Measurements from ENCODE around the gene GP1BA. TPM values are rescaled to one million over a fixed set of nuclear protein-coding genes. Genes with fewer than 3 reads are reported as not detected.

The GP1BA gene
- total RNA-seq, 1 donor from 2014 or later, result not detected

DNA sequence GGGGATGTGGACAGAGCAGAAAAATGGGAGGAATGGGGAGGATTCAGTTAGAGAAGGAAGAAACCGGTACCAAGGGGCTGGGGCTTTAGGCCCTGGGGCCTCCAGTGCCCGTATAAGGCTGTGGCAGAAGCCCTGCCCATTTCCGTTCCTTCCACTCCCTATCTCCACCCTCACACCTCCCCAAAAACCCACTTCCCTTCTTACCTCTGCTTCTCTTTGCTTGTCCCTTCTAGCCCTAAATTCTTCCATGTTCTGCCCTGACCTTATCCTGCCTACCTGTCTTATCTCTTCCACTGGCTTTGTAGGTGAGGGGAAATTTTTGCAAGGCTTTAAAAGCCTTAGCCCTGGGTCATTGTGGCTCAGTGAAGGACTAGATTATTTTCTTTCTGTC, 12.1 kb downstream of the GP1BA start:
- TF ChIP-seq, protein P1, sequence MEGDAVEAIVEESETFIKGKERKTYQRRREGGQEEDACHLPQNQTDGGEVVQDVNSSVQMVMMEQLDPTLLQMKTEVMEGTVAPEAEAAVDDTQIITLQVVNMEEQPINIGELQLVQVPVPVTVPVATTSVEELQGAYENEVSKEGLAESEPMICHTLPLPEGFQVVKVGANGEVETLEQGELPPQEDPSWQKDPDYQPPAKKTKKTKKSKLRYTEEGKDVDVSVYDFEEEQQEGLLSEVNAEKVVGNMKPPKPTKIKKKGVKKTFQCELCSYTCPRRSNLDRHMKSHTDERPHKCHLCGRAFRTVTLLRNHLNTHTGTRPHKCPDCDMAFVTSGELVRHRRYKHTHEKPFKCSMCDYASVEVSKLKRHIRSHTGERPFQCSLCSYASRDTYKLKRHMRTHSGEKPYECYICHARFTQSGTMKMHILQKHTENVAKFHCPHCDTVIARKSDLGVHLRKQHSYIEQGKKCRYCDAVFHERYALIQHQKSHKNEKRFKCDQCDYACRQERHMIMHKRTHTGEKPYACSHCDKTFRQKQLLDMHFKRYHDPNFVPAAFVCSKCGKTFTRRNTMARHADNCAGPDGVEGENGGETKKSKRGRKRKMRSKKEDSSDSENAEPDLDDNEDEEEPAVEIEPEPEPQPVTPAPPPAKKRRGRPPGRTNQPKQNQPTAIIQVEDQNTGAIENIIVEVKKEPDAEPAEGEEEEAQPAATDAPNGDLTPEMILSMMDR (IDR thresholded peaks at IDR 0.05), result no peak
- H3K27me3 Mint-ChIP-seq (ENCODE audit: unreplicated experiment), result no peaks in the 10 kb centered on the region
- H3K36me3 Mint-ChIP-seq (ENCODE audit: unreplicated experiment), result peaks cover 21% of the 10 kb centered on the region
- no peaks in the 10 kb centered on the region for H3K9me3 Mint-ChIP-seq (ENCODE audit: unreplicated experiment)
- H3K4me3 Mint-ChIP-seq (ENCODE audit: unreplicated experiment), result no peak overlapping the region
- peak overlapping the region; percentile 39 for H3K27ac Mint-ChIP-seq (ENCODE audit: unreplicated experiment)
- no peak for DNase-seq (ENCODE audit: extremely low spot score, unreplicated experiment)
- H3K4me1 Mint-ChIP-seq (ENCODE audit: unreplicated experiment), result peaks cover 54% of the 10 kb centered on the region

DNA sequence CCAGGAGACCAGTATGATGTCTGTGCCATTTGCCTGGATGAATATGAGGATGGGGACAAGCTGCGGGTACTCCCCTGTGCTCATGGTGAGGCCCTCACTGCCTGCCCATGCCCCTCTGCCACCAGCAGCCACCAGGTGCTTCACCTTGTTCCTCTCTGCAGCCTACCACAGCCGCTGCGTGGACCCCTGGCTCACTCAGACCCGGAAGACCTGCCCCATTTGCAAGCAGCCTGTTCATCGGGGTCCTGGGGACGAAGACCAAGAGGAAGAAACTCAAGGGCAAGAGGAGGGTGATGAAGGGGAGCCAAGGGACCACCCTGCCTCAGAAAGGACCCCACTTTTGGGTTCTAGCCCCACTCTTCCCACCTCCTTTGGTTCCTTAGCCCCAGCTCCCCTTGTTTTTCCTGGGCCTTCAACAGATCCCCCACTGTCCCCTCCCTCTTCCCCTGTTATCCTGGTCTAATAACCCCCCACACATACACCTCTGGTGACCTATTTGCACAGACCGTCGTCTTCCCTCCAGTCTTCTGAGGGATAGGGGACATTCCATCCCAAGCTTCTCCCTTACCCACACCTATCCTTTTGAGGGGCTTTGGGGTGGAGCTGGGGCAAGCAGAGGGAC, 12.6 kb downstream of the GP1BA start:
- no peak for DNase-seq (ENCODE audit: extremely low spot score, unreplicated experiment)
- peaks cover 51% of the 10 kb centered on the region for H3K4me1 Mint-ChIP-seq (ENCODE audit: unreplicated experiment)
- no peaks in the 10 kb centered on the region for H3K9me3 Mint-ChIP-seq (ENCODE audit: unreplicated experiment)
- H3K36me3 Mint-ChIP-seq (ENCODE audit: unreplicated experiment), result peaks cover 21% of the 10 kb centered on the region
- peak overlapping the region; percentile 88 for H3K27ac Mint-ChIP-seq (ENCODE audit: unreplicated experiment)
- H3K27me3 Mint-ChIP-seq (ENCODE audit: unreplicated experiment), result no peaks in the 10 kb centered on the region
- TF ChIP-seq, protein P1 (IDR thresholded peaks at IDR 0.05), result no peak
- H3K4me3 Mint-ChIP-seq (ENCODE audit: unreplicated experiment), result peak overlapping the region; percentile 62

DNA sequence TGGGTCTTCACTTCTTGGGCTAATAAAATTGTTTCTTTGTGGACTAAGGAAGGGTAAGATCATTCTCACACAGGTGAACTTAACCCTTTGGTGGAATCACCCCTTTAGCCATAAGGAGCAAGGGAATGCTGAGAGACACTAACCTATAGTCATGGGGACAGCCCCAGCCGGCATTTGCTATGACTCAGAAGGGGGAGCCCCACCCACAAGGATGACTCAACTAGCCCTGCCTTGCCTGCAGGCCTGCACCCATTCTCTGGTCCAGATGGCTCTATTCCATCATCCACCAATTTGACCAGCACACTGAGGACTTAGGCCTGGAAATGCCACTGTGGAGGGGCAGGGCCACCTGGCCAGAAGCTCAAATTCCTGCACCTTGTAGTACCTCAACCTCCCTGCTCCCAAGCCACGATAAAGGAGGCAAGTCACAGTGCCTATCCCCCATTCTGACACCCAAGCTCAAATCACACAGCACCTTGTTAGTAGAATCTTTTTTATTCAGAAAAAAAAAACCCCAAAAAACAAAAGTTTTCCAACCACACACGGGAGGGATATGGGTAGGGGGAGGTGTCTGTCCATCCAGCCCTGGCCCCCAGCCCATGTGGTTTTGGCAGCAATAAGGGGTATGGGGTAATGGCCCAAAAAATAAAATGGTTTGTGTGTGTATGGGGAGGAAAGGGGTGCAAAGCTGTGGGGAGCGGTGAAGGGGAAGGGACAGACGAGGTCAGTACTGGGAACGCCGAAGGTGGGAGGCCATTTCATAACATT, 13.3 kb downstream of the GP1BA start:
- TF ChIP-seq, protein P1 (IDR thresholded peaks at IDR 0.05), result no peak
- Mint-ChIP-seq H3K9me3 (ENCODE audit: unreplicated experiment) (no peaks in the 10 kb centered on the region), H3K27me3 (ENCODE audit: unreplicated experiment) (no peaks in the 10 kb centered on the region), H3K27ac (ENCODE audit: unreplicated experiment) (peak overlapping the region; percentile 88), H3K4me3 (ENCODE audit: unreplicated experiment) (peak overlapping the region; percentile 62), H3K4me1 (ENCODE audit: unreplicated experiment) (peaks cover 51% of the 10 kb centered on the region), H3K36me3 (ENCODE audit: unreplicated experiment) (peaks cover 21% of the 10 kb centered on the region)
- DNase-seq (ENCODE audit: extremely low spot score, unreplicated experiment), result no peak

DNA sequence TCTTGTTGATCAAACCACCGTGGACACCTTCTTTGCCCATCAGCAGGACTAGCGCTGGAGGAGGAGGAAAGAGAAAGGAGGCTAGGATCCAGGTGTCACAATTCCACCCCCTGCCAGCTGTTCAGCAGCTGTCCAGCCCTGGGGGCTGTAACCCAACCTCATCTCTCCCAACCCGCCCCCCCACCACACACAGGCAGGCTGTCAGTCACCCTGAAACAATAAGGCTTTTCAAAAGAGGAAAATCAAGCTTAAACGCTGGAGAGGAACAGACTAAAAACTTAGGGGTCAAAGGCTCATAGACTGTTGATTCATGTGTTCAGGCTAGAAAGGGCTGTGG, 13.8 kb downstream of the GP1BA start:
- Mint-ChIP-seq H3K27me3 (ENCODE audit: unreplicated experiment) (no peaks in the 10 kb centered on the region), H3K36me3 (ENCODE audit: unreplicated experiment) (peaks cover 21% of the 10 kb centered on the region), H3K4me1 (ENCODE audit: unreplicated experiment) (peaks cover 55% of the 10 kb centered on the region), H3K4me3 (ENCODE audit: unreplicated experiment) (peak overlapping the region; percentile 92), H3K9me3 (ENCODE audit: unreplicated experiment) (no peaks in the 10 kb centered on the region), H3K27ac (ENCODE audit: unreplicated experiment) (peak overlapping the region; percentile 88)
- TF ChIP-seq, protein P1 (IDR thresholded peaks at IDR 0.05), result no peak
- DNase-seq (ENCODE audit: extremely low spot score, unreplicated experiment), result no peak

DNA sequence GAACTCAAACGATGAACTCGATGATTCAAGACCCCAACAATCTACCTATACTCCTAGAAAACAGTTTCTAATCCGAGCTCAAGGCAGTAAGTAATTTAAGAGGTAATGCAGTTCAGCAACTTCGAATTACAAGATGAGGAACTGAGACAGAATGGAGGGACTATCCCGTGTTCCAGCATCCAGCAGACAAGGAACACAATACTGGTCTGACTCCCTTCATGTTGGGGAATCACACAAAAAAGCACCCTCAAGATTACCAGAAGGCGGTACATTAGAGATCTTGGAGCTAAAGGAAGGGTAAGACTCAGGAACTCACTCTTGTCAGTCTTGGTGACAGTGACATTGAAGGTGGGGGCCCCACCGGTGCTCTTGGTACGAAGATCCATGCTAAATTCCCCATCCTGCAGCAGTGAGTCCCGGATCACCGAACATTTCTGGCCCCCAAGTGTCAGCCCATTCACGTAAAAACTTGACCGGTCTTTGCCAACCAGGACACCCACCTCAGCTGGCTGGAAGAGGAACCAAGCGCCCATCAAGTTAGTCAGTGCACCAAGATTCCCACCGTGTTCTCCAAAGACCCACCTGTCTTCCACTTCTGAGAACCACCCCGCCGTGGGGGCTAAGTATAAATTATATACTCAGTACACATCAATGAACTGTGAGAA, 14.4 kb downstream of the GP1BA start:
- Mint-ChIP-seq H3K9me3 (ENCODE audit: unreplicated experiment) (no peaks in the 10 kb centered on the region), H3K4me3 (ENCODE audit: unreplicated experiment) (peak overlapping the region; percentile 92), H3K27me3 (ENCODE audit: unreplicated experiment) (no peaks in the 10 kb centered on the region), H3K36me3 (ENCODE audit: unreplicated experiment) (peaks cover 21% of the 10 kb centered on the region), H3K4me1 (ENCODE audit: unreplicated experiment) (peaks cover 54% of the 10 kb centered on the region), H3K27ac (ENCODE audit: unreplicated experiment) (peak overlapping the region; percentile 73)
- no peak for DNase-seq (ENCODE audit: extremely low spot score, unreplicated experiment)
- TF ChIP-seq, protein P1 (IDR thresholded peaks at IDR 0.05), result no peak
